Keratinocyte (primary cell): ENCODE data around the gene PNMA6E.

Experiments
- CTCF ChIP-seq, 3 experiments: IDR thresholded peaks in 1 of 3; conservative IDR thresholded peaks in 1 of 3; optimal IDR thresholded peaks in 1 of 3; 2 replicates in 2 of 3; 3 replicates in 1 of 3; pipeline versions ENCODE3 to v1.5.1; 2011; ENCODE audit warnings: low read length in 3 of 3, mild to moderate bottlenecking in 3 of 3, moderate library complexity in 2 of 3, control low read depth in 1 of 3, inconsistent platforms in 1 of 3; ENCODE audit not compliant: insufficient read depth in 2 of 3; ENCODE audit errors: extremely low read depth in 1 of 3
- EZH2 ChIP-seq: IDR thresholded peaks from one replicate; pipeline ENCODE4 v1.6.1; 2012; ENCODE audit warnings: inconsistent platforms, mild to moderate bottlenecking, low read length, moderate library complexity

GRCh38 chrX:153430796-153431195, 29.6 kb upstream of the PNMA6E start:
- TF ChIP-seq CTCF (optimal IDR thresholded peaks at IDR 0.05 in 1 of 3, IDR thresholded peaks at IDR 0.05 in 1 of 3, conservative IDR thresholded peaks at IDR 0.05 in 1 of 3; ENCODE audit: extremely low read depth in 1 of 3, insufficient read depth in 2 of 3, low read length in 3 of 3) = no peak
- no peak for TF ChIP-seq EZH2
